GM18861 (cell line): ENCODE data around the gene OR51I1.

ENCODE experiments used
- ATAC-seq: cut with Tn5 transposase; IDR thresholded peaks from one replicate; pipeline ENCODE4 v1.9.1; 2021; ENCODE audit not compliant: unreplicated experiment

Gene OR51I1, protein sequence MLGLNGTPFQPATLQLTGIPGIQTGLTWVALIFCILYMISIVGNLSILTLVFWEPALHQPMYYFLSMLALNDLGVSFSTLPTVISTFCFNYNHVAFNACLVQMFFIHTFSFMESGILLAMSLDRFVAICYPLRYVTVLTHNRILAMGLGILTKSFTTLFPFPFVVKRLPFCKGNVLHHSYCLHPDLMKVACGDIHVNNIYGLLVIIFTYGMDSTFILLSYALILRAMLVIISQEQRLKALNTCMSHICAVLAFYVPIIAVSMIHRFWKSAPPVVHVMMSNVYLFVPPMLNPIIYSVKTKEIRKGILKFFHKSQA

DNA sequence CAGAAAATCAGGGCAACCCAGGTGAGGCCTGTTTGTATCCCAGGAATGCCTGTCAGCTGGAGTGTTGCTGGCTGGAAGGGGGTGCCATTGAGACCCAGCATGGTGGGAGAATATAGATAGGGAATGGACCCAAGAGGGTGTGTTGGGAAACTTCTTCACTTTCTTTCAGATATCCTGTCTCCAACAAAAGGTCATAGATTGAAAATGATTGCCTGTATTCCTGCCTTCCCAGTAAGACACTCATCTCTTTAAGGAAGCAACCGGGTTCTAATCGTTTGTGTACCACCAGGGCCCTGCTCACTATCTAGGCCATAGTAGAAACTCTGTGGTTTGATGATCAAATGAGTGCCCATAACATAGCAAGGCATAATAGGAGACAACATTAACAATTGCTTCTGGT, at the start of gene OR51I1:
OR51I1 (minus strand) TSS at position 101 of the 400 bp plus-strand sequence; CDS start at position 101, 0 bp downstream.
- ATAC-seq: no peak

DNA sequence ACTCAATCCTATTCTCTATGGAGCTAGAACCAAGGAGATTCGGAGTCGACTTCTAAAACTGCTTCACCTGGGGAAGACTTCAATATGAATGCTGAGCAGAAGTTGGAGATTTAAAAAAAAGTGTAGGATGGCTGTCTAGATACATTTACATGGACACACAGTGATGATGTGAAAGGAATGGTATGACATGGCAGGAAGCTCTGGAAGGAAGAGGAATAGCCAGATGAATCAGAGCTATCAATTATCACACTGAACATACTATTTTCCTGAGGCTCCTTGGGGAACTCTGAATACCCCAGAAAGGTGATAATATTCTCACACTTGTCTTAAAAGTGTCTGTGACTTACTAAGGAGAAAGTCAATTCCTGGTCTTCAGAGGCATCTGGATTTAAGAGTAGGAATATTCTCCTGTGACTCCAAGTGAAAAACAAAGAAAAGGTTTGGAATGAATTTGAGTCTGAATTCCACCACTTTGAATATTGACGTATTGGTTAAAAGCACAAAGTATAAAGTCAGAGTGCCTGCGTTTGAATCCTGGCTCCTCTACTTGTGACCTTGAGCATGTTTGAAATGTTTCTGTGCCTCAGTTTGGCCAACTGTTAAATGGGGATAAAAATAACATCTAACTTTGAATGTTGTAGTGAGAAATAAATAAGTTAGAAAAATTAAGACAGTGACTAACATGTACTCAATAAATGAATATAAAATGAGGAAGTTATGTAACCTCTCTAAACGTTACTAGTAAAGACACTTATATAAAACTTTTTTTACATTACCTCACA, 48.5 kb upstream of the OR51I1 start:
- no peak for ATAC-seq

DNA sequence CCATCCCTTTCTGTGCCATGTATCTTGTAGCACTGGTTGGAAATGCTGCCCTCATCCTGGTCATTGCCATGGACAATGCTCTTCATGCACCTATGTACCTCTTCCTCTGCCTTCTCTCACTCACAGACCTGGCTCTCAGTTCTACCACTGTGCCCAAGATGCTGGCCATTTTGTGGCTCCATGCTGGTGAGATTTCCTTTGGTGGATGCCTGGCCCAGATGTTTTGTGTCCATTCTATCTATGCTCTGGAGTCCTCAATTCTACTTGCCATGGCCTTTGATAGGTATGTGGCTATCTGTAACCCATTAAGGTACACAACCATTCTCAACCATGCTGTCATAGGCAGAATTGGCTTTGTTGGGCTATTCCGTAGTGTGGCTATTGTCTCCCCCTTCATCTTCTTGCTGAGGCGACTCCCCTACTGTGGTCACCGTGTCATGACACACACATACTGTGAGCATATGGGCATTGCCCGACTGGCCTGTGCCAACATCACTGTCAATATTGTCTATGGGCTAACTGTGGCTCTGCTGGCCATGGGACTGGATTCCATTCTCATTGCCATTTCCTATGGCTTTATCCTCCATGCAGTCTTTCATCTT, 47.6 kb upstream of the OR51I1 start:
- no peak for ATAC-seq

DNA sequence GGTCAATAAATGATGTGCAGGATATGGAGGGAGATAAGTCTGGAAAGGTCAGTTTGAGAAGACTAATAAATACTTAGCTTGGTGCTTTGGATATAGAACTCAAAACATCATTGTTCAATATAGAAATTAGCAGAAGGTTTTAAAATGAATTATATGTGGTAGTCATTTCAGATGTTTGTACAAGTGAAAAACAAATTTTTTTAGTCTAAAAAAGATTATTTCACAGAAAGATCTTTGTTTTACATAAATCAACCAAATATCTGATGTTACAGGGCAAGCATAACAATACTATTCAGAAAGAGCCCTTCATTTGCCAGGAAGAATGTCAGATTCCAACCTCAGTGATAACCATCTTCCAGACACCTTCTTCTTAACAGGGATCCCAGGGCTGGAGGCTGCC, 47.1 kb upstream of the OR51I1 start, which contains the start of gene OR52D1:
OR52D1 (plus strand) TSS at position 301 of the 400 bp plus-strand sequence; CDS start at position 323, 22 bp downstream.
- no peak for ATAC-seq

DNA sequence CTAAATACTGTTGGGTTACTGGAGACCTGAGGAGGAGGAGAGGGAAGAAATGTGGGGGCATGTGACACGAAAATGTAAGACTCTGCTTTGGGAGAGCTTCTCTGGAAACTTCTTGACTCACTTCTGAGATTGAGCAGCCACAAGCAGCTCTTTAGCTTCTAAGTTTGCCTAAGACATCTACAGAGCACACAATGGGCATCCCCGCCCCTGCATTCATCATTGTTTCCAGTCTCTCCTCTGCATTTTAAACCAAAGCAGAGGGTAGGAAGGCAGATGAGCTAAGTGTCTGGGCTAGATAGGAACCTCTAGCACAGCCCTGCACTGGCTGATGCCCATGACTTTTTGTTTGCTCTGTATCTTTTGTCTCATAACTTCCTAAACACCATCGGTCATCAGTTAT, 45.1 kb upstream of the OR51I1 start:
- ATAC-seq: no peak

DNA sequence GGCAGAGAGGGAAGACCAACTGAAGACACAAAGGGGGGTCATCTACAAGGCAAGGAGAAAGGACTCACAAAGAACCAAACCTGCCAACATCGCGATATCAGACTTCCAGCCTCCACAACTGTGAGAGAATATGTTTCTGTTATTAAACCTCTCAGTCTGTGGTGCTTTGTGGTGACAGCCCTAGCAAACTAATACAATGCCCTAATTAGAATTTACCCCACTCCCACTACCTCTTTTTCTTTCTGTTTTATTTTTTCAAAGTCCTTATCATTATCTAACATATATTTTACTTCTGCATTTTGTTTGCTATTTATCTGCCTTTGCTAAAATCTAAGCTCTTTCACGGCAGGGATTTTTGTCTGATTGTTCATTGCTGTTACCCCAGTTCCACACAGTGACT, 44.7 kb upstream of the OR51I1 start:
- no peak for ATAC-seq

DNA sequence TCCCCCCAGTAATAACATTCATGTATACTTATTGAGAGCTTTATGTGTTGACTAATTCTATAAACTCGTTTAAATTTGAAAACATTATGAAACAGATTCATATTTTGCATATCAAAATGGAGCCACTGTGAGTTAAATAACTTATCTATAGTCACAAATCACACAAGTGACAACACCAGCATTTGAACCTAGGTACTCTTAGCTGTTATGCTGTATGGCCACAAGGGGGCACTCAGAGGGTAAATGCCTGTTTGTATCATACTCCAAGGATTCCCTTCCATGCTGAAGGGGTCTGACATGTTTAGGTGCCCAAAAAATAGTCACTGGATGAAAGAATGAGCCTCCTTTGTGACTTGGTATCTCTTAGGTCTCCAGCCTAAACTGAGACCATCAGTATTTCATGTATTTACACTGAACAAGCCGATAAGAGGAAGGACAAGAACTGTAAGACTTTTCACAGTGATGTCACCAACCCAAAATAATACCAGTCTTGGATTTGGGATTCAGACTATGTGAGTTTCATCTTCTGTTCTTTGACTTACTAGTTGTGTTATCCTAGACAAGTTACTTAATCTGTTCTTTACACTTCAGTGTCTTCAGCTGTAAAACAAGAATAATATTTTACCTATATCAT, 35.0 kb upstream of the OR51I1 start:
- ATAC-seq: peak; percentile 93

DNA sequence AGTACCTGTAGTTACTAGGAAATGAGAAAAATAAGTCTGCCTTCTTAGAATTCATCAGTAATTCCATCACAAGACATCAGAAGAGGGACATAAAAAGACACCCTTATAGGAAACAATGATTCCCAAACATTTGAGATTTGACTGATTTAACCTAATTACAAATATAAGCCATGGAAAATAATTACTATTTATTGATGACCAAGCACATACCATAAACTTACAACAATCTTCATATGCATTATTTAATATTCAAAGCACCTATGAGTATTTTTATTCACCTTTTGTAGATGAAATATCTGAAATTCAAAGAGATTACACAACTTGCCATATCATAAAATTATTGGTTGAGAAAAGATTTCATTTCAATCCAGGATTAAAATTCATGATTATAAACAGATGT, 32.6 kb upstream of the OR51I1 start:
- ATAC-seq: no peak

DNA sequence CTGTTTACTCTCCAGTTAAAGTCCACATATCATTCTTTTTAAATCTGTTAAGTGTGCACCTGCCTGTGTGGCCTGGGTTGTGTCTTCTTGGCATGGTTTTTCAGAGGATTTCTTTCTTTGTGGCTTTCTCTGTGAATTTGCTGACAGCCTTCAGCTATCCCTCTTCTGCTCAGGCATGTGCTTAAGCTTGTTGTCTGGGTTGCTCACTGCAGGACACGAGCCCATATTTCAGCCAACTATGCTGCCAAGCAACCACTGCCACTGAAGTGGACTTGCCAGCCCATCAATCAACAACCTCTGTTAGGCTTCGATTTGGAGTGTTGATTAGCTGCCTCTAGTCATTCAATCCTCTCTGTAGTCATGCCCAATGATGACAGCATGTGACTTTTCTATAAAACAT, 26.2 kb upstream of the OR51I1 start:
- no peak for ATAC-seq

DNA sequence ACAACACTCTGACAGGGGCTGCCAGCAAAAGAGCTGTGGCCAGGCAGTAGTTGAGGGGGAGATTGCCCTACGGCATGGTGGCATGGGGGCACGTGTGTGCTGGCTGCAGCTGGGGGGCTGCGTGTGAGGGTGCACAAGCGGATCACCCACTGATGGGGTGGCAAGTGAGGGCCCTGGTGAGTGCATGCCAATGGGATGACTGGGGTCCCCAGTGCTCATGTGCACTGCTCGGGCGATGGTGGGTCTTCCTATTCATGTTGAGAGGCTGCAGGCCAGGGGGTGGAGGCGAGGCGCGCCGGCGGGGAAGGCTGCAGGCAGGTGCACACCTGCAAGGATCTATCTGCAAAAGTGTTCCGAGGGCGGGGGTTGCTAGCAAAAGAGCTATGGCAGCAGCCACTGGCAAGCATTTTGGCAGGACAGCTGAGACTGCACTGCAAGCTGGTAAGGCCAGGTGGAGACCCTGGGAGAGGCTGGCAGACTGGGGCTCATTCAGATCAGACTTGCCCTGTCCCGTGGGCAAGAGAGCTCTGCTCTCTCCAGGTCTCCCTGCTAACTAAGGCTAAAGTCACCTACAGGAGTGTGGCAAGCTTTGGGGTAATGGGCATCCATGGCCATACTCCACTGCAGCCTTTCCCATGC, 19.8 kb upstream of the OR51I1 start:
- no peak for ATAC-seq

DNA sequence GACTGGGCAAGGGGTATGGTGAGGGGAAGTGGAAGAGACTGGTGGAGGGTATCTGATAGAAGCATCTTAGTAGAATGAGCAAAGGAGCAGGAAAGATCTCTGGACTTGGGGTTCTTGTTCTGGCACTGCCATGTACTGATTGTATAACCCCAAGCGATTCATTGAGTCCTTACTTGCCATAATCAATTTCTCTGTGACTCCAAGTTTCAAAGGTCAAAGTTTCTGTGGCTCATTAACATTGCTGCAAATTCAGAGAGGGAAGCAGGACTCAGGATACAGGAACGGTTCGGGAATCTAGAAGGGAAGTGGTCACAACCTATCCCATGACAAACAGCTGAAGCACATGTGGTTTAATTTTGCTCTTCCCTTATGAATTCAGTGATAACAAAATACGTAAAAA, 8.1 kb upstream of the OR51I1 start:
- no peak for ATAC-seq

DNA sequence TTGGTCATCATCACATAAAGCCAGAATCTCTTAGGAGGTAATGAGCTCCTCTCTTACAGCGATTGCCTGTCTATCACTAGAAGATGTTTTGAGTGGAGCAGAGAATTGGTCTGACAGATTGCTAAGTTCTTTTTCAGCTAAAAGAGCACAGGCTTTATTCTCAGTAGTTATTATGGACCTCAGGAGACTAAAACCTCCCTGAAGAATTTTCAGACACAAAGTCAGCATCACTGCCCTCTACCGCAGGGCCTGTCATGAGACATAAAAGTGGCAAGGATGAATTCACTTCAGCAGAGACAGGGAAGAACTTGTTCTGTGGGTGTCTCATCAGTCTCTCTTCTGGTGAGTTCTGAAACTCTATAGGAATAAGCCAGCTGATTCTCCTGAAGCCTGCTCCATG, 7.7 kb upstream of the OR51I1 start, which contains the start of gene OR51I2:
OR51I2 (plus strand) TSS at position 301 of the 400 bp plus-strand sequence. CDS start 4,166 bp downstream, outside the sequence.
- ATAC-seq: no peak

DNA sequence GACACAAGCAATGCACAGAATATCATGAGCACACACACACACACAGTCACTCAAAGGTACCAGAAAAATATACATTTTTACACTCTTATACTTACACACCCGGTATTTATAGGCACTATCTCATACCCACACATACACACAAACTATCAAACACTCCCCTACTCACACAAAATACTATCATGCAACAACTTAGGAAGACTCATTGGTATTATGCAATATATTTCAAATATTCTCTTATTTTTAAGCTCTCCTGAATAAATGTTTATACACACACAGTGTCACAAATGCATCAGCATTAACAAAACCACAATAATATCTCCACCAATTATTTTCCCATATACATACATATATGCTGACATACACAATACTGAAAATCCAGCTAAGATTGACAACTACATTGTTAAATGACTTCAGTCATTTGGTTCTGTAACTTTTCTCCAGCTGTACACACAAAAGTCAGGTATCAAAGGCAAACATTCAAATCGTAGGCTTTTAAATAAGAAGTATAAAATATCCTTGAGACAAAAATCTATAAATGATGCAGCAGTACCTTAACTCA, 2.6 kb upstream of the OR51I1 start:
- ATAC-seq: no peak

DNA sequence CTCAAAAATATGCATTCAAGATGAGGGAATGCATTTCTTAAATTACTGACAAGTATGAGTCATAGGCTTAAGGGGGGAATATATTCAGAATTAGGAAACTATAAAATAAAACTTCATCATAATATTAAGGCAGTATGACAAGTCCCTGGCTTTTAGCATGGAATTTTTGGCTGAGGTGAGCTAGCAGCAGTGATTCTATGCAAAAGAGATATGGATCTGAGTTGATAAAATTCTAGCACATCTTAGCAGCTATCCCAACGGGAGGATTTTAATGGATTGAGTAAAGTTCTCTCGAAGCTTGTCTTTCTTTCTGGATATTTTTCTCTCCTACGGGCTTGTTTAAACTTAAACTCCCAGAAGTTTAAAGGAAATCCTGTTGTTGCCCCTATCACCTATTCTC, 18.2 kb downstream of the OR51I1 start:
- ATAC-seq: no peak

DNA sequence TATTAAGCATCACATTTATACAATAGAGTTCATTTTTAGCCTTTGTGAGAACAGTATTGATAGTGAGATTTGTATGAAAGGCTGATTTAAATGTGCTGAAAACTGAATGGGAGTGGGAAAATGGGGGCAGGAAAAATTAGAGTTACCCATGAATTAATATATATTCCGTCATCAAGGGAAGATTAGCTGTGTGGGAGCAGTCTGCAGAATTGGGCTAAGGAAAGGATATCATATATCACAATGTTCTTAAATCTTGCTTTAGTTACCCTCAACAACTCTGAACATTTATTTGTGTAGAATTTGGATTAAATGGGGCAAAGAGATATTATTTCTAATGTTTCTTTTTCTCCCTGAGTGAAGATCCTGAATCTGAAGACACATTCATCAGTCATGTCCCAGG, 19.5 kb downstream of the OR51I1 start, which contains the start of gene OR51Q1:
OR51Q1 (plus strand) TSS at position 301 of the 400 bp plus-strand sequence; CDS start at position 391, 90 bp downstream.
- no peak for ATAC-seq

DNA sequence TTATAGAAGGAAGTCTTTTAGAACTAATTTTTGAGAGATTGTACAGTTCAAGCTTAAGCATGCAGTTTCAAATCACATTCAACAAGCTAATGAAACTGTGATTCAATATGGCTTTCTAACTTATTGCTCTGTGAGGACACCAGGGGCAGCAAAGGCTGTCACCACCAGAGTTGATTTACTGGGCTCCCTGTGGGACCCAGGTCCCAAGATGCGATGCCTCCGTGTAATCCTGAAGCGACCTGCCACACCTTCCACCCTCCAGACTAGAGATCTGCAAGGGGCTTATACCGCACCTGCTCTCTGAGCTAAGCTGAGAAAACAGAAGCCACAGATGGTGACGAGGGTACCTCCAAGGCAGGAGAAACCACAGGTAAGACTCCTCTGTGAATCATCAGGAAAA, 20.3 kb downstream of the OR51I1 start:
- ATAC-seq: no peak

DNA sequence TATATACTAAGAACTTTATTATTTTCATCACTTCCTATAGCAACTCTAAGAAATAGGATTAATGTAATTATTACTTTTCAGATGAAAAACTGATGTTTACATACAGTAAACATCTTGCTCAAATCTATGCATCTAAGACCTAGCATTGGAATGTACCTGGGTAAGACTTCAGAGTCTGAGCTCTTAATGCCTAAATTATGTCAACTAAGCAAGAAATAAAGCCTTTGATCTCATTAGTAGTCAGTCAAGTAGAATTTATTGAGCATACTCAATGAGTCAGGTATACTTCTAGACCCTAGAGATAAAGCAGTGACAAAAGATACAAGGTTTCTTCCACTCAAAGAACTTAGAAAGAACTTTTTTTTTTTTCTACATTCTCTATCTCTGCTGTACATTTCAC, 36.1 kb downstream of the OR51I1 start:
- no peak for ATAC-seq

DNA sequence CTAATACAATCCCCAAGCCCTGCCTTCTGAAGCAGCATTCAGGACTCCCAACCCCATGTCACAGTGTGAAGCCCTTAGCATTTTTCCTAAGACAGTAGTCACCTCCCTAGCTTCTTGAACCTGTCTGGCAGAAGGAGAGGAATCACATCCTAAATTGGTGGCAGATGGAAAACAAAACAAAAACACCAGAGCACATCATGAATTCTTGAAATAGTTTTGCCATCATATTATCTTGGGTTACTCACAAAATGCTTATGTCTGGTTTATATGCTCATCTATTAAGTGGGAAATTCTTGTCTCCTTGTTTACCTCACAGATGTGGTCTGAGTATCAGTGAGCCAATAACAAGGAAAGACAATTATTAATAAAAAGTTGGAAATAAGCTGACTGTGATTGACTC, 42.4 kb downstream of the OR51I1 start:
- ATAC-seq: no peak

DNA sequence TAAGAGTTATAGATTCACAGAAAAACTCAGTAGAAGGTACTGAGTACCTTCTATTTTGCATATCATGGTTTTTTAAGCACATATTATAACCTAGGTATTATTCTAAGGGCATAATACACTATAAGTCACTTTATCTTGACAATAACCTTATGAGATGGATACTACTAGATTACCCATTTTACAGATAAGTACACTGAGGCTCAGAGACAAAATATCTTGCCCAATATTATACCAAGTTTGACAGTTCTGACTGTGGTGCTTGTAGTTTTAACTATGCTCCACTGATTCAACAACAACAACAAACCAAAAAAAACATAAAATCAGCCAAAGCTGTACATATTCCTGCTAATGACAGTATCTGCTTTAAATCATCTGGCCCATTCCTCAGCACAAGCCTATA, 47.2 kb downstream of the OR51I1 start:
- no peak for ATAC-seq
